Hepatocyte (in vitro differentiated cells): Measurements from ENCODE around the gene PHGDH. TPM values are rescaled to one million over a fixed set of nuclear protein-coding genes. Genes with fewer than 3 reads are reported as not detected.
"Not testable (repeated sequence)": the region's sequence is repeated elsewhere in the genome, so short reads cannot be mapped to it uniquely, and the experiment has no call there.

Experiments
- DNase-seq: peaks from one replicate; pipeline ENCODE4 v3.0.0-alpha.2; 2016; ENCODE audit warnings: low spot score
- H2AFZ ChIP-seq: fragments of 200-600 bp; sonication (generic); 2 replicates; pipeline ENCODE4 v1.6.0; 2016; ENCODE audit warnings: antibody characterized with exemption, mild to moderate bottlenecking
- H3K27ac ChIP-seq: fragments of 200-600 bp; sonication (generic); 2 replicates; pipeline ENCODE4 v1.5.1; 2016; ENCODE audit warnings: mild to moderate bottlenecking
- H3K27me3 ChIP-seq: fragments of 200-600 bp; sonication (generic); 2 replicates; pipeline ENCODE4 v1.6.1; 2016
- H3K36me3 ChIP-seq: fragments of 200-600 bp; sonication (generic); replicated peaks from 2 replicates; pipeline ENCODE4 v1.5.1; 2016; ENCODE audit warnings: low read depth; ENCODE audit not compliant: insufficient read depth
- H3K4me1 ChIP-seq: fragments of 200-600 bp; sonication (generic); 2 replicates; pipeline ENCODE4 v1.5.1; 2016; ENCODE audit warnings: mild to moderate bottlenecking, moderate library complexity; ENCODE audit not compliant: insufficient read depth
- H3K4me2 ChIP-seq: fragments of 200-600 bp; sonication (generic); 2 replicates; pipeline ENCODE4 v1.6.0; 2016
- H3K4me3 ChIP-seq: fragments of 200-600 bp; sonication (generic); 2 replicates; pipeline ENCODE4 v1.5.1; 2016; ENCODE audit warnings: mild to moderate bottlenecking
- H3K79me2 ChIP-seq: fragments of 200-600 bp; sonication (generic); 2 replicates; pipeline ENCODE4 v1.6.0; 2017; ENCODE audit warnings: mild to moderate bottlenecking
- H3K9me2 ChIP-seq: fragments of 200-600 bp; sonication (generic); replicated peaks from 2 replicates; pipeline ENCODE4 v1.6.0; 2017; ENCODE audit warnings: mild to moderate bottlenecking; ENCODE audit not compliant: insufficient read depth
- H3K9me3 ChIP-seq: fragments of 200-600 bp; sonication (generic); 2 replicates; pipeline ENCODE4 v1.5.1; 2016; ENCODE audit warnings: low read depth, mild to moderate bottlenecking
- H4K20me1 ChIP-seq: fragments of 200-600 bp; sonication (generic); 2 replicates; pipeline ENCODE4 v1.6.0; 2016; ENCODE audit warnings: mild to moderate bottlenecking; ENCODE audit not compliant: insufficient read depth, poor library complexity, severe bottlenecking
- CTCF ChIP-seq: fragments of 200-600 bp; sonication (generic); IDR thresholded peaks from 2 replicates; pipeline ENCODE4 v1.5.1; 2016; ENCODE audit warnings: antibody characterized with exemption, mild to moderate bottlenecking; ENCODE audit not compliant: poor library complexity
- EZH2 ChIP-seq: fragments of 200-600 bp; sonication (generic); IDR thresholded peaks from 2 replicates; pipeline ENCODE4 v1.6.1; 2016; ENCODE audit warnings: antibody characterized with exemption, mild to moderate bottlenecking, borderline replicate concordance
- EZH2phosphoT487 ChIP-seq: fragments of 200-600 bp; sonication (generic); IDR thresholded peaks from one replicate; pipeline ENCODE4 v1.6.1; 2018; ENCODE audit warnings: antibody characterized with exemption, mild to moderate bottlenecking, low read depth, moderate library complexity; ENCODE audit not compliant: unreplicated experiment, severe bottlenecking
- WGBS: methylation state at CpG from one replicate; pipeline ENCODE4 v1.1.6; 2016; ENCODE audit warnings: low lambda C conversion rate; ENCODE audit errors: missing lambda C conversion rate; 5-methylcytosine and 5-hydroxymethylcytosine counted together
- polyA plus RNA-seq: library from polyadenylated mRNA; unstranded; fragments of >200 nt; fragmentation: Nextera tagmentation; extraction: Ambion mirVana; gene quantifications from 2 replicates; pipeline ENCODE4 v1.2.1, GENCODE V29; 2016
- total RNA-seq: library from RNA; depleted of rRNA; stranded (reverse); fragments of >200 nt; gene quantifications from 2 replicates; pipeline ENCODE4 v1.2.3, GENCODE V29; 2014

Gene PHGDH
- total and polyA plus RNA-seq, 2 experiments from 2014 or later = 138 to 167 TPM

GRCh38 chr1:119688810-119689209, 22.9 kb upstream of the PHGDH start:
- Histone ChIP-seq H3K79me2 (no peaks in the 10 kb centered on the region), H3K4me3 (no peak overlapping the region), H3K9me2 (no peaks in the 10 kb centered on the region), H3K27ac (no peak overlapping the region), H3K36me3 (no peaks in the 10 kb centered on the region), H3K27me3 (no peaks in the 10 kb centered on the region), H3K4me1 (no peaks in the 10 kb centered on the region), H3K9me3 (no peaks in the 10 kb centered on the region), H4K20me1 (no peaks in the 10 kb centered on the region), H3K4me2 (no peak overlapping the region), H2AFZ (no peak overlapping the region)
- TF ChIP-seq CTCF (no peak), EZH2 (no peak), EZH2phosphoT487 (no peak)
- DNase-seq = no peak

DNA sequence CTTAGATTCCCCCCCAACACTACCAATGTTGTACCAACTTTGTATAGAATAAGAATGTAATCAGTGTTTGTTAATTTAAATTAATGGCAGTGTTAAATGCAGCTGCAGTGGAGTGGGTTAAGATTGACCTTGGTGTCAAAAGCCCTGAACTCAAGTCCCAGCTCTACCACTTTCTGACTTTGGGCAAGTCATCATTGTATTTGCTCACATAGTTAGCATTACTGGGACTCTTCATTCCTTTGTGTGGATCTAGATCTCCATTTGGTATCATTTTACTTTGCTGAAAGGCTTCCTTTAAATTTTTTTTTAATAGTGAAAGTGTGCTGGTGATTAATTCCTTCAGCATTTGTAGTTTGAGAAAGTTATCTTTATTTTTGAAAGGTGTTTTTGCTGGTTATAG, 22.2 kb upstream of the PHGDH start:
- Histone ChIP-seq H3K27me3 (no peaks in the 10 kb centered on the region), H3K4me2 (no peak overlapping the region), H2AFZ (no peak overlapping the region), H3K27ac (no peak overlapping the region), H4K20me1 (no peaks in the 10 kb centered on the region), H3K79me2 (no peaks in the 10 kb centered on the region), H3K9me2 (no peaks in the 10 kb centered on the region), H3K4me1 (no peaks in the 10 kb centered on the region), H3K4me3 (no peak overlapping the region), H3K36me3 (no peaks in the 10 kb centered on the region), H3K9me3 (no peaks in the 10 kb centered on the region)
- no peak for TF ChIP-seq EZH2
- TF ChIP-seq EZH2phosphoT487 = no peak
- no peak for TF ChIP-seq CTCF
- no peak for DNase-seq

- H4K20me1 ChIP-seq, H3K27me3 ChIP-seq, H3K9me3 ChIP-seq, H3K27ac ChIP-seq, H3K36me3 ChIP-seq, H2AFZ ChIP-seq, H3K4me2 ChIP-seq, H3K4me3 ChIP-seq, H3K9me2 ChIP-seq, DNase-seq, H3K79me2 ChIP-seq, H3K4me1 ChIP-seq: not testable (repeated sequence)
- WGBS = 52% methylated on average over 4 of the region's 4 CpGs
Measured at GRCh38 chr1:119696863-119697262, 14.9 kb upstream of the PHGDH start.

GRCh38 chr1:119697598-119697997, 14.1 kb upstream of the PHGDH start:
- no peak for DNase-seq
- no peaks in the 10 kb centered on the region for H3K79me2 ChIP-seq
- H3K27ac ChIP-seq = no peak overlapping the region
- H3K9me2 ChIP-seq = no peaks in the 10 kb centered on the region
- no peaks in the 10 kb centered on the region for H4K20me1 ChIP-seq
- no peak overlapping the region for H3K4me3 ChIP-seq
- H3K4me1 ChIP-seq = no peaks in the 10 kb centered on the region
- H3K27me3 ChIP-seq = no peaks in the 10 kb centered on the region
- TF ChIP-seq CTCF (no peak), EZH2 (no peak), EZH2phosphoT487 (no peak)
- H3K36me3 ChIP-seq = no peaks in the 10 kb centered on the region
- no peak overlapping the region for H3K4me2 ChIP-seq
- H3K9me3 ChIP-seq = no peaks in the 10 kb centered on the region
- no peak overlapping the region for H2AFZ ChIP-seq
- 52% methylated on average over 3 of the region's 3 CpGs for WGBS
